ENCODE measurements around the gene AFF2. TPM values are rescaled to one million over a fixed set of nuclear protein-coding genes. Genes with fewer than 3 reads are reported as not detected.

Gene AFF2
- total and polyA plus RNA-seq, 2 experiments from 2014 or later = 0.31 to 0.54 TPM

GRCh38 chrX:148599404-148599803 lies 99.0 kb downstream of the AFF2 start:
- Histone ChIP-seq H3K4me2 (ENCODE audit: unreplicated experiment) (no peak overlapping the region), H3K9me3 (ENCODE audit: low read depth) (no peaks in the 10 kb centered on the region), H3K4me1 (ENCODE audit: insufficient read depth) (peaks cover 4% of the 10 kb centered on the region; the same call in 1 of the 2 replicates), H3K79me2 (ENCODE audit: insufficient read depth) (no peaks in the 10 kb centered on the region), H3K4me3 (no peak overlapping the region), H3F3A (ENCODE audit: insufficient read depth) (no peaks in the 10 kb centered on the region), H3K36me3 (ENCODE audit: low read depth) (no peaks in the 10 kb centered on the region), H3K9me2 (ENCODE audit: insufficient read depth) (no peaks in the 10 kb centered on the region), H3K27me3 (replicated peaks; ENCODE audit: insufficient read depth) (no peaks in the 10 kb centered on the region), H3K9ac (no peak overlapping the region), H2AFZ (no peak overlapping the region), H4K20me1 (ENCODE audit: insufficient read depth) (no peaks in the 10 kb centered on the region), H3K27ac (no peak overlapping the region)
- no peak for TF ChIP-seq EZH2 (IDR thresholded peaks at IDR 0.05; ENCODE audit: insufficient read depth, poor library complexity, severe bottlenecking)
- no peak for TF ChIP-seq EZH2phosphoT487 (IDR thresholded peaks at IDR 0.05; ENCODE audit: insufficient read depth, low read depth)
- in situ Hi-C loops (cut with MboI) = no loop called here
- 87 to 91% methylated on average over 4 of the region's 4 CpGs for WGBS, 2 experiments (ENCODE audit: low coverage in 1 of 2, low lambda C conversion rate in 2 of 2, missing lambda C conversion rate in 2 of 2)
- no peak for DNase-seq

DNA sequence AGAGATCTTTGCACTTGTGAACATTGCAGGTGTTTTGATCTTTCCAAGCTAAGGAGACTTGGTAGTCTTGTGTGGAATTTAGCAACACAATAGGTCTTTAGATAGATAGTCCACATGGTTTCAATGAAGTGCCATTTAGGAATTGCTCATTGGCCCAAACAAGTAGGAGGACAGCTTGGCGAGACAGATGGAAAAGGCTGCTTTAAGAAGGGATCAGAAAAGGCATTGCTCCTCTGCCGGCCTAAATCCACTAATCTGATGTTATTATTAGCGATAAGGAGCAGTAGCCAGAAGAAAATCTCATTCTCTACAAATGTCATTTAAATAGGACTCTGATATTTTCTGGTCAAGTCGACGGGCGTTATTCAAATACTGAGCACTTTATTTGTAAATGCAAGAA lies 99.7 kb downstream of the AFF2 start:
- no peaks in the 10 kb centered on the region for H3K79me2 ChIP-seq (ENCODE audit: insufficient read depth)
- DNase-seq = no peak
- H3K9me2 ChIP-seq (ENCODE audit: insufficient read depth) = no peaks in the 10 kb centered on the region
- H3K27me3 ChIP-seq (replicated peaks; ENCODE audit: insufficient read depth) = no peaks in the 10 kb centered on the region
- peaks cover 4% of the 10 kb centered on the region; the same call in 1 of the 2 replicates for H3K4me1 ChIP-seq (ENCODE audit: insufficient read depth)
- H2AFZ ChIP-seq = no peak overlapping the region
- no peaks in the 10 kb centered on the region for H4K20me1 ChIP-seq (ENCODE audit: insufficient read depth)
- no peak overlapping the region for H3K4me2 ChIP-seq (ENCODE audit: unreplicated experiment)
- H3F3A ChIP-seq (ENCODE audit: insufficient read depth) = no peaks in the 10 kb centered on the region
- 89 to 93% methylated on average over 6 of the region's 6 CpGs for WGBS, 2 experiments (ENCODE audit: low coverage in 1 of 2, low lambda C conversion rate in 2 of 2, missing lambda C conversion rate in 2 of 2)
- H3K9me3 ChIP-seq (ENCODE audit: low read depth) = no peaks in the 10 kb centered on the region
- TF ChIP-seq EZH2 (IDR thresholded peaks at IDR 0.05; ENCODE audit: insufficient read depth, poor library complexity, severe bottlenecking) (no peak), EZH2phosphoT487 (IDR thresholded peaks at IDR 0.05; ENCODE audit: insufficient read depth, low read depth) (no peak)
- H3K27ac ChIP-seq = no peak overlapping the region
- in situ Hi-C loops (cut with MboI) = no loop called here
- no peaks in the 10 kb centered on the region for H3K36me3 ChIP-seq (ENCODE audit: low read depth)
- H3K9ac ChIP-seq = no peak overlapping the region
- H3K4me3 ChIP-seq = no peak overlapping the region

DNA sequence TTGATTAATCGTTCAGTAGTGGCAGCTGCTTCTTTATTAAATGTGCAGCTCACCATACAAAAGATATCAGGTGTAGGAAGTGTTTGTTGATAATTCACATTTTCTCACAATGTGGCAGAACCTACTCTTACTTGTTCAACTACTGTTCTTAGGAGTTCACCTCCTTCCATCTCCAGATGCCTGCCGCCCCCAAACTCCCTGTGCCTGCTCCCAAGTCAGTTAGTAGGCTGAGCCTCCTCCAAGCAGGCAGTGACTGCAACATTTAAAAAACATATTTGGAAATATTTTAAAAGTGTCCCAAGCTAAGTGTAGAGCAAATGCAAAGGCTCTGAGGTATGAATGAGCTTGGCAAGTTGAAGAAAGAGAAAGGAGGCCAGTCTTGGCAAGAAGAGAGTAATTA lies 100.2 kb downstream of the AFF2 start:
- Histone ChIP-seq H3K4me1 (ENCODE audit: insufficient read depth) (peaks cover 4% of the 10 kb centered on the region; the same call in 1 of the 2 replicates), H4K20me1 (ENCODE audit: insufficient read depth) (no peaks in the 10 kb centered on the region), H3K36me3 (ENCODE audit: low read depth) (no peaks in the 10 kb centered on the region), H3F3A (ENCODE audit: insufficient read depth) (no peaks in the 10 kb centered on the region), H3K27ac (no peak overlapping the region), H3K79me2 (ENCODE audit: insufficient read depth) (no peaks in the 10 kb centered on the region), H3K9me3 (ENCODE audit: low read depth) (no peaks in the 10 kb centered on the region), H3K4me3 (no peak overlapping the region), H3K9me2 (ENCODE audit: insufficient read depth) (no peaks in the 10 kb centered on the region), H3K9ac (no peak overlapping the region), H2AFZ (no peak overlapping the region), H3K4me2 (ENCODE audit: unreplicated experiment) (no peak overlapping the region), H3K27me3 (replicated peaks; ENCODE audit: insufficient read depth) (no peaks in the 10 kb centered on the region)
- no peak for TF ChIP-seq EZH2phosphoT487 (IDR thresholded peaks at IDR 0.05; ENCODE audit: insufficient read depth, low read depth)
- TF ChIP-seq EZH2 (IDR thresholded peaks at IDR 0.05; ENCODE audit: insufficient read depth, poor library complexity, severe bottlenecking) = no peak
- 97 to 100% methylated on average over 2 of the region's 2 CpGs for WGBS, 2 experiments (ENCODE audit: low coverage in 1 of 2, low lambda C conversion rate in 2 of 2, missing lambda C conversion rate in 2 of 2)
- DNase-seq = no peak
- in situ Hi-C loops (cut with MboI) = no loop called here

DNA sequence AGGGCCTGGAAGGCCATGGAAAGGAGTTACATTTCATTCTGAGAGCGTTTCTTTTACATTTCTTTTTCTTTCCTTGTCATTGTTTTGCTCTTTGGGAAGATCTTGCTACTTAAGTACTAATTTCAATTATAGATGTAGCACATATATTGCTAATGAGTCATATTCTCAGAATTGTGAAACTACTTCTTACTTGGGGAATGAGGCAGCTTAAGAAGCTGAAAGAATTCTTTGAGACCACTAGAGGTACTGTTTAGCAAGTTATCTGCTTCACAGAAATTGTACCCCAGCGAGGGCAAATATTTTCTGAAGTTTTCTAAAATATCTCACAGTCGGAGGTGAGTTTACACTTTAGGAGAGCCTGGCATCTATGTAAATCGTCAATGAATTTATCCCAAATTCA lies 100.6 kb downstream of the AFF2 start:
- no peak for TF ChIP-seq EZH2 (IDR thresholded peaks at IDR 0.05; ENCODE audit: insufficient read depth, poor library complexity, severe bottlenecking)
- TF ChIP-seq EZH2phosphoT487 (IDR thresholded peaks at IDR 0.05; ENCODE audit: insufficient read depth, low read depth) = no peak
- Histone ChIP-seq H3K9me3 (ENCODE audit: low read depth) (no peaks in the 10 kb centered on the region), H3K9ac (no peak overlapping the region), H3K4me2 (ENCODE audit: unreplicated experiment) (no peak overlapping the region), H3K27me3 (replicated peaks; ENCODE audit: insufficient read depth) (no peaks in the 10 kb centered on the region), H3K9me2 (ENCODE audit: insufficient read depth) (no peaks in the 10 kb centered on the region), H3F3A (ENCODE audit: insufficient read depth) (no peaks in the 10 kb centered on the region), H3K36me3 (ENCODE audit: low read depth) (no peaks in the 10 kb centered on the region), H3K4me3 (no peak overlapping the region), H3K27ac (no peak overlapping the region), H2AFZ (no peak overlapping the region), H4K20me1 (ENCODE audit: insufficient read depth) (no peaks in the 10 kb centered on the region), H3K4me1 (ENCODE audit: insufficient read depth) (peaks cover 4% of the 10 kb centered on the region; the same call in 1 of the 2 replicates), H3K79me2 (ENCODE audit: insufficient read depth) (no peaks in the 10 kb centered on the region)
- in situ Hi-C loops (cut with MboI) = no loop called here
- DNase-seq = peak; percentile 57
- 11 to 25% methylated on average over 4 of the region's 4 CpGs for WGBS, 2 experiments (ENCODE audit: low coverage in 1 of 2, low lambda C conversion rate in 2 of 2, missing lambda C conversion rate in 2 of 2)
